ENCODE measurements around the gene ASCL2. TPM values are rescaled to one million over a fixed set of nuclear protein-coding genes. Genes with fewer than 3 reads are reported as not detected.

ASCL2 gene
- total RNA-seq, 1 experiment from 2014 or later, result 32.5 TPM

DNA sequence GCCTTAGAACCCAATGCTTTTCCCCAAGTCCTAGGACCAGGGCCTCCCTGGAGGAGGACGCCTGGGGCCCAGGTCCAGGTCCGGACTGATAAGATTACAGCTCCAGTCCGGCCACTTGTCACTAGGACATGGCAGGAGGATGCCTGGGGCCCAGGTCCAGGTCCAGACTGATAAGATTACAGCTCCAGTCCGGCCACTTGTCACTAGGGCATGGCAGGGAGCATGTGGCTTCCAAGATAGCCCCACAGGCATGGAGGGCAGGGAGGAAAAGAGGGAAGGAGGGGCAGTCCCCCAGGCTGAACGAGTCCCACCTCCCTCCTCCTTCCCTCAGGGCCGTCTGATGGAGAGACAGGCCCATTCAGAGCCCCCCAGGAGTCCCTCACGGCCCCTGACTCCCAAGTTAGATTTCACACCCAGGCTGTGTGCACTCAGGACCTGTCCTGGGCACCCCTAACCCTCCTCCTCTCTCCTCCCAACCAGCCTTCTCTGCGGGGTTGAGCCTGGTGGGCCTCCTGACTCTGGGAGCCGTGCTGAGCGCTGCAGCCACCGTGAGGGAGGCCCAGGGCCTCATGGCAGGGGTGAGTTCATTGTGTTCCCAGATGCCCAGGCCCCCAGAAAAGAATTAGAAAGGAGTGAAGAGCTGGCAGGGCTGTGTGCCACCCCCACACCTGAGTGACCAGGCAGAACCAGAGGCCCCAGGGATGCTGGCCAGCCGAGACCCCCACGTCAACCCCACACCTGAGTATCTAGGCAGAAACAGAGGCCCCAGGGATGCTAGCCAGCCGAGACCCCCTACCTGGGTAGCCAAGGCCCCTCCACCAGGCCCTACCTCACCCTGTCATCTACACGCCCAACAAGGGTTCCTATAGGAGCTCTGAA, 33.5 kb upstream of the ASCL2 start:
- Mint-ChIP-seq H3K27ac (ENCODE audit: unreplicated experiment) (peak overlapping the region; percentile 75), H3K27me3 (ENCODE audit: insufficient read depth, unreplicated experiment) (no peaks in the 10 kb centered on the region), H3K36me3 (ENCODE audit: insufficient read depth, unreplicated experiment) (no peaks in the 10 kb centered on the region), H3K4me3 (ENCODE audit: unreplicated experiment) (peak overlapping the region; percentile 42), H3K9me3 (ENCODE audit: unreplicated experiment) (no peaks in the 10 kb centered on the region), H3K4me1 (ENCODE audit: low read depth, unreplicated experiment) (peaks cover 7% of the 10 kb centered on the region)
- H3K36me3 ChIP-seq (ENCODE audit: control insufficient read depth, insufficient read depth, low read length), result no peaks in the 10 kb centered on the region
- POLR2A ChIA-PET, result interaction anchor here (0.5 to 1.9 kb wide), 6 partner anchors 73 to 102 kb away, joined by 3 to 18 read pairs (median 6); partner anchors contain the start of genes CD81 and TSSC4
- CTCF ChIA-PET, result interaction anchor here (0.7 to 9.8 kb wide), 14 partner anchors 13 to 227 kb away, joined by 3 to 128 read pairs (median 6); partner anchors contain the start of gene TSSC4
- H3K4me3 ChIP-seq (ENCODE audit: low read depth, low read length), result no peak overlapping the region
- peaks cover 51% of the 10 kb centered on the region for H3K4me1 ChIP-seq
- intact Hi-C loops (cut with micrococcal nuclease; ENCODE audit: unreplicated experiment), result loop anchor here (1.0 to 2.0 kb wide), 2 partner anchors 35 to 96 kb away; partner anchors contain the start of gene TSSC4
- no peaks in the 10 kb centered on the region for H3K27me3 ChIP-seq (replicated peaks; ENCODE audit: control insufficient read depth, insufficient read depth, low read length)
- H3K9me3 ChIP-seq, result no peaks in the 10 kb centered on the region
- DNase-seq, result peak; percentile 88 to 97
- no peak for TF ChIP-seq CTCF (IDR thresholded peaks at IDR 0.05; ENCODE audit: insufficient read depth in 1 of 2, low read depth in 1 of 2, low read length in 1 of 2, severe bottlenecking in 1 of 2, unreplicated experiment in 1 of 2)
- no TSS peak for BruUV-seq (replicated peaks)

- no peak overlapping the region for H3K4me3 ChIP-seq (ENCODE audit: low read depth, low read length)
- H3K36me3 ChIP-seq (ENCODE audit: control insufficient read depth, insufficient read depth, low read length), result no peaks in the 10 kb centered on the region
- H3K27ac Mint-ChIP-seq (ENCODE audit: unreplicated experiment), result peak overlapping the region; percentile 79
- no TSS peak for BruUV-seq (replicated peaks)
- ChIA-PET POLR2A (interaction anchor here (0.5 to 1.9 kb wide), 3 partner anchors 74 to 101 kb away, joined by 3 to 18 read pairs (median 4); partner anchors contain the start of gene CD81), CTCF (interaction anchor here (0.7 to 9.8 kb wide), 9 partner anchors 87 to 125 kb away, joined by 3 to 128 read pairs (median 4); partner anchors contain the start of gene TSSC4)
- H3K4me3 Mint-ChIP-seq (ENCODE audit: unreplicated experiment), result peak overlapping the region; percentile 42
- no peaks in the 10 kb centered on the region for H3K27me3 ChIP-seq (replicated peaks; ENCODE audit: control insufficient read depth, insufficient read depth, low read length)
- H3K9me3 ChIP-seq, result no peaks in the 10 kb centered on the region
- peaks cover 54% of the 10 kb centered on the region for H3K4me1 ChIP-seq
- peaks cover 7% of the 10 kb centered on the region for H3K4me1 Mint-ChIP-seq (ENCODE audit: low read depth, unreplicated experiment)
- no peak for TF ChIP-seq CTCF (IDR thresholded peaks at IDR 0.05; ENCODE audit: insufficient read depth in 1 of 2, low read depth in 1 of 2, low read length in 1 of 2, severe bottlenecking in 1 of 2, unreplicated experiment in 1 of 2)
- H3K9me3 Mint-ChIP-seq (ENCODE audit: unreplicated experiment), result no peaks in the 10 kb centered on the region
- no peaks in the 10 kb centered on the region for H3K36me3 Mint-ChIP-seq (ENCODE audit: insufficient read depth, unreplicated experiment)
- intact Hi-C loops (cut with micrococcal nuclease; ENCODE audit: unreplicated experiment), result loop anchor here (1.0 to 2.0 kb wide), 2 partner anchors 34 to 97 kb away; partner anchors contain the start of gene TSSC4
- no peaks in the 10 kb centered on the region for H3K27me3 Mint-ChIP-seq (ENCODE audit: insufficient read depth, unreplicated experiment)
- DNase-seq, result no peak
These were observed 32.7 kb upstream of the ASCL2 start for GRCh38 chr11:2302896-2303626.

Measured in Caco-2 (cell line).